GM19324 (cell line): Measurements from ENCODE around the gene NDUFB5.

Experiments used
- ATAC-seq: cut with Tn5 transposase; IDR thresholded peaks from one replicate; pipeline ENCODE4 v1.9.1; 2021; ENCODE audit warnings: mild to moderate bottlenecking, moderate library complexity; ENCODE audit not compliant: unreplicated experiment, low FRiP score

NDUFB5 gene

GRCh38 chr3:179672918-179673317 is 68.3 kb downstream of the NDUFB5 start:
- ATAC-seq: no peak

- ATAC-seq: no peak
Observed at GRCh38 chr3:179673523-179673922, 68.9 kb downstream of the NDUFB5 start.

- no peak for ATAC-seq
Observed at GRCh38 chr3:179676081-179676480, 71.5 kb downstream of the NDUFB5 start.
